ENCODE measurements around the gene LTBP1.

LTBP1 gene

GRCh38 chr2:33083699-33084387, 137.1 kb downstream of the LTBP1 start:
- no peak for DNase-seq (ENCODE audit: low read depth)

DNA sequence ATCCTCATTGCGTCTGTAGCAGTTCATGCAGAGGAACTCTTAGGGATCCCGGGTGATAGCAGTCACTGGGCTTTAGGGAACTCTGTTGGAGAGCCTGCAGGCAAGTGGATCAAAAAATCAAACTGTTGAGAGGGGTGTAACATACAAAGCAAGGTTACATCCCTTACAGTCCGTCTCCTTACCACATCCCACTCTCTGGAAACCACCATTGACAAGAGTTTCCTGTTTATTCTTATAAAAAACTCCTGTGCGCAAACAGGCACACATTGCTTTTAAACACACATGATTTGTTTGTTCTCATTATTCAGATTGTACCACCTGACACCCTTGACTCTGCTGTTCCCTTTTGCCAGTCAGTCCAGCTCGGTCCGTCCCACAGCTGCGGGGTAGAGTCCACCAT, 137.7 kb downstream of the LTBP1 start:
- no peak for DNase-seq (ENCODE audit: low read depth)

DNA sequence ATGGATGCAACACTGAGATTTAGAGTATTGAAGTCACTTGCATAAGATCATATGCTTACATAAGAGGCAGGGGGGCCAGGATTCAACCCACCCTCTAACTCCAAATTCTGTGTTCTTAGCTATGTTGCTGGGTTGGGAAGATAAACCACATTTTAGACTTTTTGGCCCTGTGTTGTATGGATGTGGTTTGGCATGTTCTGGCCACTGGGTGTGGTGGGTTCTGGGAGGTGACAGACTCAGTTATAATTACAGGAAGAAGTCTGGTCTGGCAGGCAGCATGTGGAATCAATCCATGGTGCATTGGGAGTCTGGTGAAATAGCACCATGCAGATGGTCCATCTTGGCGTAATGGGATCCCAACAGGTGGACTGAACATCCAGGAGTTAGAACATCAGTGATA, 138.9 kb downstream of the LTBP1 start:
- no peak for DNase-seq (ENCODE audit: low read depth)

DNA sequence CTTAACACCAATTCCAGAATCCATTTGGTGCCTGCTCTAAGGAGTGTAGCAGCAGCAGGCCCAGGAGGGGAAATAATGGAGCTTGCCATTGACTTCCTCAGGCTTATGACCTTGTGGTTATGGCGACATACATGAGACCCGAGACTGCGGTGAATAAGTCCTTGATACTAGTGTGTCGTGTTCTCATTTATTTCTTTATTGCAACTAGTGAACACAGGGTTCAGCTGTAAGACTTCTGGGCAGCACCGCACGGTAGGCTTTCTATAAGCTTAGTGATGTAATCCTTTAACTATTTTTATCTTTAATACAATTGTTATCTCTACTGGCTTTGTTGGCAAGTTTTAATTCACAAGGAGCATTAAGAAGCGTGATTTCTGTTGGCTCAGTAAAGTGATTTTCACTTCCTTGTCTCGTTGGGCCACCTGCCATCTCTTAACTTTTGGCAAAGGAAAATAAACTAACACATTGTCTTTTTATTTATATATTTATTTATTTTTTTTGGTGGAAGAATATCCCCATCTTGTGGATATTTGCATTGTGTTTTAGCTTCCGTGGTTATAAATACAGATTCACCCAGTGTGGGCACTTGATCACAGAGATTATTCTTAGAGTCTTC, 139.8 kb downstream of the LTBP1 start:
- no peak for DNase-seq (ENCODE audit: low read depth)

DNA sequence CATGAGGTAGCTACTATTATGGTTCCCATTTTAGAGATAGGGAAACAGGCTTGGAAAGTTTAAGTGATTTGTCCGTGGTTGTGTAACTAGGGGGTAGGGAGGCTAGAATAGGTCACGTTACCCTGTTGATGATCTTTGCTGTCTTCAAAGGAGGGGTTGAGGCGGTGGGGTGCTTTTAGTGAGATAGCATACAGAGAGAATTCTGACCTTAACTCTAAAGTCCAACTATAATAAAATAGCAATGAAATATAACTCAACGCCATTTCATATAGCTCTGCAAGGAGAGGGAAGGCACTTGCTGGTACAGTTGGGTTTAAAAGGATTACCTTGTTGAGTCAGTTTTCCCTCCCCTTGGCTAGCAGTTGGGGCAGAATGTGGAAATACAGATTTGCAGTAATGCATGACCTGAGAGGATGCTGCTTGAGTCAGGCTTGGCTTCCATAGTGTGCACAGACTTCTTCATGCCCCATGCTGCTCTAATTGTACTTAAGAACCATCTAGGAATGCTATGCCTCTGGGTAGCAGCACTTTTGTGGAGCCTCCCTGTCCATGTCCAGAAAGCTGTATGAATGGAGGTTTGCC, 143.9 kb downstream of the LTBP1 start:
- no peak for DNase-seq (ENCODE audit: low read depth)

DNA sequence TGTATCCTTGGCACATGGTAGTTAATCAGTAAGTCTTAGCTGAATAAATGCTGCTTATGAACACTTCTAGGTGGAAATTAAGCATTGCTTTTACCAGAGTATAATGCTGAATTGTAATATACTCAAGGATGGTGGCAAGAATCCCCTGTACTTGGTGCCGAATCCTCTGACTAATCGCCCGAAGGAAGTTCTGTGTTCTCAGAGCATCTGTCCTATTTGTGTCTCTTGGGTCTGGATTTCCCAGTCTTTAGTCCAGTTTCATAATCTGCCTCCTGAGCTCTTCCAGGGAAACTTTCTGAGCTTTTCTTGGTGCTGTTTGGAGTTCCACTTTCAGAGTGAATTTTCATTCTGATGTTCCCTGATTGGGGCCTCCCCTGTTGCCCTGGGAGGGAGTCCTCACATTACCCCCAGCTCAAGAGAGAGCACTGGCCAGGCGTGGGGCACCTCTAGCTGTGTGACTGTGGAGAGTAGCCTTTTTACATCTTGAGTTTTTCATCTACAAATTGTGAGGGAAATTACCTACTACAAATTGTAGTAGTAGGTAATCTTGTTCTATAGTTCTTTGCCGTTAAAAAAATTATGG, 144.9 kb downstream of the LTBP1 start:
- no peak for DNase-seq (ENCODE audit: low read depth)

DNA sequence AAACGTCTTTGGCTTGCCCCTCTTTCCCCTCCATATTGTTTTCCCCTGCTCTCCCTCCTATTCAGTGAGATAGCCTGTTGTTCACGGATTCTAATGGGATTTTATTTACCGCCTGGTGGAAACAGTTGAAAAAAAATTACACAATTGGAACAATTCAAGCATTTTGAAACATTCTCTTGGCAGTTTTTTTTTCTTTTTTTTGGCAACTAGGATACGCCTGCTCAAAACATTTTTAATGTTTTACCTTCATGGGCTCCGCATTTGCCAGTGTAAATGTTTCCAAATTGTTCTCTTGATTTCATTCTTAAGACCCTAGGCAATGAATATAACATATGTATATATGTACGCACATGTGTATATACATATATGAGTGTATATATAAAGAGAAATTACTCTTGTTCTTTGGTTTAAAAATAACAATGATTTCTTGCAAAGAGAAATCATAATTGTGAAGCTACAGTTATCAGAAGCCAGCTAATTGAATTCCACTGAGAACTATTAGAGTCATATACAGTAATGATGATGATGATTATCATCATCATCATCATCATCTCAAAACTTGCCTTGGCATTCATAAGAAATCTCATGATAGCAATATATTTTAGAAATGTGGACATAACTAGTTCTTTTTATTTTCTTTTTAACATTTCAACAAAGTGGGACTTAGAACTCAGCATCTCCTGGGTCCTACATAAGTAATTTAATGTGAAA, 146.7 kb downstream of the LTBP1 start:
- DNase-seq (ENCODE audit: low read depth): no peak

DNA sequence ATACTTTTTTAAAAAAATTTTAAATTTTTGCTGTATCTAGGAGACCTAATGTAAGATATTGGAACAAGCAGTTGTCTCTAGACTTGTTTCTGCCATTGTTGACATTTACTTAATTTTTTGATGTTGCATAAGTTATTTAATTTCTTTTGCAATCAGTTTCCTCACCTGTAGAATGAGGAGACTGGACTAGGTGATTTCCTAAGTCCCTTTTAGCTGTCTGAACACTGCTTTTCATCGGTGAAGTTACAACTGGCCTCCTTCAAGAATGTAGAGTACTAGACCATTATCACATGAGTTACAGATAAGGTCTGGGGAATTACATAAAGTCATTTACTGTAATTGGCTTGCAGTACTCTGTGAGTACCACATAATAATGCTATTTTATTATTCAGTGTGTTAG, 147.6 kb downstream of the LTBP1 start:
- no peak for DNase-seq (ENCODE audit: low read depth)

DNA sequence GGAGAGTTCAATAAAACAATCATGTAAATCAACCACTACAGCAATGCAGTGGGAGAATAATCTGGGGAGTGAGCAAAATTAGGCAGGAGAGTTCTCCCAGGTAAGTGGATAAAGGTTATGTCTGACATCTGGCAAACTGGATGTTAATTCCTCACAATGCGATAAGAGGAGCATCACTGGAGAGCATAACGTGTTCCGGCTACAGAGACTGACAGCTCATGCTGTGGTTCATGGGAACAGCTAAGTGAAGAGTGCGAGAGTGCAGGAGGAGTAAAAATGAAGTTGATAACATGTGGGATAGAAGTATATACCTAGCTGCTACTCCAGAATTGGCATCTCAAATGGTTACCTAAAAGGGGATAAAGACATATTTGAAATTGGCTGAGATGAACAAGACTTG, 153.2 kb downstream of the LTBP1 start:
- no peak for DNase-seq (ENCODE audit: low read depth)

DNA sequence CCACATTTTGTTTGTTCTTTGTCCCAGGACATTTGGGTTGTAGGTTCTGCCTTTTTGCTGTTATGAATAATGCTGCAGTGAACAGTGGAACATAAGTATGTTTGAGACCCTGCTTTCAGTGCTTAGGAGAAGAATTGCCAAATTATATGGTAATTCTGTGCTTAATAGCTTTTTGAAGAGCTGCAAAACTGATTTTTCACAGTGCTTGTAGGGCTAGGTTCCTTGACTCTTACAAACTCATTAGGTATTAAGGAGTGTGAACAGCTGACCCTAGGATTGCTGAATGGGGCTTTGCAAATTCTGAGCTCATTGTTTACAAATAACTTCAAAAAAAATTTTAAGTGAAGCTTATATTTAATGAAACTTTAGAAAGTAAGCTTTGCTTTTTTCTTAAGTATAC, 154.2 kb downstream of the LTBP1 start:
- DNase-seq (ENCODE audit: low read depth): no peak

DNA sequence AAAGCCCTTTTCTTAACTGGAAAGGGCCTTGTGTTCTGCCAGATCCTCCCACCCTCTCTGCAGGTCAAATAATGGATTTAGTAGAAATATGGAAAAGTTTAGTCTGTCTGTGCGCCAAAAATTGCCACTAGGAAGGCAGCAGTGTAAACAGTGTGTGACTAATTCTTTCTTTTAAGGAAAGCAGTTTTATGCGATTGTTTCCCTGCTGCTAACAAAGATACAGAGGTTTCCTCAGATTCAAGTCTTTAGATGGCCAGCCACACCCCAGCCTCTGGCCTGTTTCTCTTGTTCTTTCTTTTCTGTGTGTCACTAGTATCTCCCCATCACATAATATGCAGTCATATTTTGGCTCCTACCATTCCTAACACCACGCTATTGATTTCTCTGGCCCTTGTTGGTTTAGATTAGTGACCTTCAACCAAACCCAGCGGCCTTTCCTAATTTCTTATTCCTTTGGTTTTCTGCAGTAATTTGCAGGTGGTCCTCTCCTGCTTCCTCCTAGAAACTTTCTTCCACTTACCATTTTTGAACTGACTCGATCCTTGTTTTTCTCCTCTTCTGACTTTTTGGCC, 157.4 kb downstream of the LTBP1 start:
- no peak for DNase-seq (ENCODE audit: low read depth)

DNA sequence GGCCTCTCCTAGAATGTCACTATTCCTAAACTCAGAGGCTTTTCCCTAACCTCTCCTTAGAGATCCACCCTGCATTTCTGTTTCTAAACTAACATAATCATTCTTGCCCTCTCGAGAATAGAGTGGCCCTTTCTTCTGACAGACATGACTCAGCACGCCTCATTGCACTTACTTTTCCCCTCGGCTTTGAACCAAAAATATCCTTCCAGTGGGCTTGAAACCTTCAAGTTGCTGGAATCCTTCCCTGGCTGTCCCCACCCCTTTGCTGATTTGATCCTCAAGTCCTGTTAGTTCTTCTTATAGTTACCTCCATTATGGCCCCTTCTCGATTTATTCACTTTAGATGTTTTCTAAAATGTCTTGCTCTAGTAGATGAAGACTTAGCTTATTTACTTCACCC, 158.0 kb downstream of the LTBP1 start:
- no peak for DNase-seq (ENCODE audit: low read depth)

DNA sequence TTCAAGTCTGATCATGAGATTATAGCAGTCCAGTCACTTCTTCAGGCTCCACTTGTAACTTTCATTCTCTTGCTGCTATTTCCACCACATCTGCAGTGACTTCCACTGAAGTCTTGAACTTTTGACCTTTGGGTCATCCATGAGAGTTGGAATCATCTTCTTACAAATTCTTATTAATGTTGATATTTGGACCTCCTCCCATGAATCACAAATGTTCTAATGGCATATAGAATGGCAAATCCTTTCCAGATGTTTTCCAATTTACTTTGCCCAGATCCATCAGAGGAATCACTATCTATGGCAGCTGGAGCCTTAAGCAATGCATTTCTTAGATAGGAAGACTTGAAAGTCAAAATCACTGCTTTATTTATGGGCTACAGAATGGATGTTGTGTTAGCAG, 159.4 kb downstream of the LTBP1 start:
- no peak for DNase-seq (ENCODE audit: low read depth)

DNA sequence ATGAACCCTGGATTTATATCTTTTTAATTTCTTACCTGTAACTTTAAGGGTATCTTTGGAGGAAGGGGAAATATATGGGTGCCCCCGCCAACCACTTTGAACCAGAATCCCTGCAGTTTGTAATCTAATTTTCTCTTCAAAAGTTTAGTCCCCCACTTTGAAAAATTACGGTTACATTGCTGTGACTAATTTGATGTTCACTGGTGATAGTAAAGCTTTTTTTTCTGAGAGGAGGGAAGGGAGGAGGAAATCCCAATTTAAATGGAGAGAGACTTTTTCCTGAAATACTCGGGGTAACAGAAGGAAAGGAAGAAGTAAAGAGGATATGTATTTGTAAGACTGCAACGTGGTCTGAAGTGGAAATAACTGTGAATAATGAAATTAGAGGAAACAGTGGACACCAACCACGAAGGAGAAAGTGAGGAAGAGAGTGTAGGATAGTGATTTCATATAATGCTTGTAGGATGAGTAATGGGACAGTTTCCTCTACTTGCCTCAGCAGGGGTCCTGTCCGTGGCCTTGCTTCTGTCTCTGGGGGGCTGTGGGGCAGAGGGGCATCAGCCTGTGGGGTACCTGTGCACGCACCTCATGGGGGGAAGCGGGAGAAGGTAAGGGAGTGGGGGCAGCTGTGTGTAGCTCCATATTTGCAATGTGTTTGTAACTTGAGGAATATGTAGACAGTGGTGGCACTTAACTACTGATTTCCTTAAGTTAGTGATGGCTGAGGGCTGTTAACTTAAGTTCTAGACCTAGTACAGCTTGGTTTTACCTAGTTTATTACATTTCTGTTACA, 161.1 kb downstream of the LTBP1 start:
- no peak for DNase-seq (ENCODE audit: low read depth)

- no peak for DNase-seq (ENCODE audit: low read depth)
Observed at GRCh38 chr2:33108483-33109443, 162.0 kb downstream of the LTBP1 start.

DNA sequence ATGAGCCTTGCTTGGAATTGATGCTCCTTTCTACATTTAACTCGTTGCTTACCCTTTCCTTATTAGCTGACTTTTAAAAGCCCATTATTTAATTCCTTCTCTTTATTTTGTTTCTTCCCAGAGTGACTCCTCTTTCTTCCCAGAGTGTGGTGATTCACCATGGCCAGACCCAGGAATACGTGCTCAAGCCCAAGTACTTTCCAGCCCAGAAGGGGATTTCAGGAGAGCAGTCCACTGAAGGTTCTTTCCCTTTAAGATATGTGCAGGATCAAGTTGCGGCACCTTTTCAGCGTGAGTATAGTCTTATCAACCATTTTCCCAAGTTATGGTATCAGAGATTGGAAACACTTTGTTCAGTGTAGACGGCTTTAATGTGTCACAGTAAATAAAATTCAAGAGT, 163.7 kb downstream of the LTBP1 start:
- no peak for DNase-seq (ENCODE audit: low read depth)

DNA sequence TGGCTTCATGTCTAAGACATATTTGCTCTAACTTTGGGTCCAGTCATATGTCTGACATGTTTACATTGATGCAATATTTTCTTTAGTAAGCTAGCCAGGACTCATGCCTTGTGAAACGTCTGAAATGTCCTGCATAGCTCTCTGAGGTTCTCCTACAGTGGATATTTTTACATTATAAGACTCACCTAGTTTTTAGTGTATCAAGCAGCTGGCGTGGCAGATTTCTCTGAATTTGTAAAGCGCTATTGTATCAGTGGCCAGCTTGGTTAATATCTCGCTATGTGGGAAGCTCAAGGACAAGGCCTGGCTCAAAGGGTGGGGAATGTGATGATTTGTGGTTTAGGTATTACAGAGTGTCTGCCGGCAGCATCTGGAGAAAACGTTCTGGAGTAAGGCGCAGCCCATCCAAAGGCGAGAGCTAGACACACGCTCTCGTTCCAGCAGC, 164.3 kb downstream of the LTBP1 start:
- no peak for DNase-seq (ENCODE audit: low read depth)

- no peak for DNase-seq (ENCODE audit: low read depth)
Observed at GRCh38 chr2:33115196-33115595, 168.4 kb downstream of the LTBP1 start.

DNA sequence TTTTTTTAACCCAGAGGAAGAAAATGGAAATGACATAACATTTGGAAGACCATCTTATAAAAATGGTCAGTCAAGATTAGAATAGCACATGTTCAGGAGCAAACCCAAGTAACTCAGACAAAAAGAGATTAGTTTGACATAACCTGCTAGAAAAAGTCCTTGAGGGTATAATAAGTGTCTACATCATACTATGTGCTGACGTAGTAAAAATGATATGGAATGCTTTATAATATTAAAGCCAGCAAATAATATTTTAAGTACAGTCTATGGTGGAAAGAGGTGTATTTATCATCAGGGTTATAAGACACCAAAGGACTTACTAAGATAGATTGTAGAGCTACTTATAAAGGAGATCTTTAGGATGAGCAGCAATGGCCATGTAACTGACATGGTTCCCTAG, 169.0 kb downstream of the LTBP1 start:
- DNase-seq (ENCODE audit: low read depth): no peak

GRCh38 chr2:33116799-33117198, 170.0 kb downstream of the LTBP1 start:
- no peak for DNase-seq (ENCODE audit: low read depth)
